ENCODE results near the gene GPX2.

DNA sequence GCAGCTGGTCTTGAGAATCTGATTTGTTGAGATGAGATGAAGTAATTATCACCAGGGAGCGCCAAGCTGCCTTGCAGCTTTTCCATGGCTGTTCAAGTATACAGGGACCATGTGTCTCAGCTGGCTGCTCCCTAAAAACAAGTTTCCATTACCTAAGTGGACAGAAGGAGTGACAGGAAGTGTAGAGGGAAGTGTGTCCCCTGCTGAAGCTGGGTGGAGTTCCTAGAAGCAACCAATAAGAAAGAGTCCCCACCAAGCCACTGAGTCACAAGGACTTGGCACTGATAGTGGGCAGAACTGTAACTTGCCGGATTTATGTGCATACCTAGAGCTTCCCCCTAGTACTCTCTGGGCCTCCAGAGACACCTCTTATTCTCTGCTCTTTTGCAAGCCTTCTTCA lies 1.5 kb upstream of the GPX2 start:
- TF ChIP-seq EP300 (IDR thresholded peaks at IDR 0.05) (no peak), CTCF (IDR thresholded peaks at IDR 0.05) (no peak), POLR2A (IDR thresholded peaks at IDR 0.05) (no peak), POLR2AphosphoS5 (IDR thresholded peaks at IDR 0.05) (no peak)
